Measurements from ENCODE around the gene SLC25A1. TPM values are rescaled to one million over a fixed set of nuclear protein-coding genes. Genes with fewer than 3 reads are reported as not detected.

SLC25A1 gene
- total and polyA plus RNA-seq, 10 of the 15 experiments (the other 5 are each of a cell fraction or from before 2014, with no cell fraction given), result 2.3 to 79.0 (median 30.3) TPM

DNA sequence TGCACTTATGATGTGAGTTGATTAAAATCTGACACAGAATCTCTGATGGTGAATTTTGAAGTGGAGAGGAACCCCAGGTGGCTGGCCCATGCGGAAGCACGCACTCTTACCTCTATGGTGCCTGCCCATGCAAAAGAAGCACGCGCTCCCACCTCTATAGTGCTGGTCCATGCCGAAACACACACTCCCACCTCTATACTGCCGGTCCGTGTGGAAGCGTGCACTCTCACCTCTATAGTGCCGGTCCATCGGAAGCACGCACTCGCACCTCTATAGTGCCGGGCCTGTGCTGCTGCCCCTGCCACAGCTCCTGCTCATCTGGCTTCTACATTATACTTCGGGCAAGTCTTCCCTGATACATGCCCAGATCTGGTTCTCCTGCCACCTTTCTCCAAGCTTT, 36.8 kb upstream of the SLC25A1 start (continued):
- TF ChIP-seq NFXL1 (IDR thresholded peaks at IDR 0.05; ENCODE audit: borderline replicate concordance) (no peak), RELA (IDR thresholded peaks at IDR 0.05; ENCODE audit: borderline replicate concordance, partially characterized antibody) (no peak)

DNA sequence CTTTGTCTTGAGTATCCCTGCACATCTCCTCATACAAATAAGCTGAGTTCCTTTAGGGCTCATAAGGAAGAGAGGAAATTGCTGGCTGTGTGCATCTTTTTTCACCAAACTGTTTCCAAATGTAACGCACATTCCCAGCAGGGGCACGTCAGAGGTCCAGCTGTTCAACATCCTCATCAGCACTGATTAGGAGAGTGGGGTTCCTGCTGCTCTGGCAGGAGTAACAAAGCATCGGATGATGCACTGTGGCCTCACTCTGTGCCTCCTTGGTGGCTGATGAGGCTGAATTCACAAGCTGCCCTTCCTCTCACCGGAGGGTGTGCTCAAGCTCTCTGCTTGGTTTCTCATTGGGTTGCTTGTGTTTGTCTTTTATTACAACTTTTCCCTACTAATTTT, 35.5 kb upstream of the SLC25A1 start:
- ChIA-PET POLR2A (interaction anchor here (0.7 kb wide), 1 partner anchor 179 kb away, joined by 3 read pairs; no protein-coding TSS in a partner anchor), CTCF (no interaction called here), RAD21 (ENCODE audit: unreplicated experiment) (no interaction called here), SMC1A (ENCODE audit: uncharacterized antibody, unreplicated experiment) (no interaction called here)
- Histone ChIP-seq H3K9ac (ENCODE audit: control insufficient read depth, insufficient read depth, low read length) (no peak overlapping the region), H3K4me3 (no peak overlapping the region), H2AFZ (ENCODE audit: control insufficient read depth, low read depth, low read length) (no peak overlapping the region), H3K36me3 (ENCODE audit: control insufficient read depth in 2 of 2, insufficient read depth in 2 of 2, low read length in 1 of 2) (no peaks in the 10 kb centered on the region), H3K4me2 (ENCODE audit: control insufficient read depth, insufficient read depth) (no peak overlapping the region), H3K27me3 (replicated peaks in 1 of 2; ENCODE audit: control insufficient read depth in 2 of 2, insufficient read depth in 2 of 2, low read length in 1 of 2) (peaks cover 0 to 3% of the 10 kb centered on the region in 2 experiments; a peak in 2 of 4 replicates), H4K20me1 (ENCODE audit: control insufficient read depth, insufficient read depth) (no peaks in the 10 kb centered on the region), H3K9me3 (replicated peaks; ENCODE audit: control insufficient read depth, insufficient read depth, low read length) (no peaks in the 10 kb centered on the region), H3K79me2 (ENCODE audit: control insufficient read depth, insufficient read depth, low read length) (no peaks in the 10 kb centered on the region), H3K4me1 (ENCODE audit: control insufficient read depth, insufficient read depth, low read length) (no peaks in the 10 kb centered on the region; the same call in 1 of the 2 replicates), H3K27ac (ENCODE audit: control insufficient read depth, insufficient read depth) (no peak overlapping the region)
- 63% methylated on average over 4 of the region's 4 CpGs for WGBS (ENCODE audit: insufficient coverage, insufficient replicate concordance, low lambda C conversion rate, missing lambda C conversion rate)
- intact Hi-C loops (cut with micrococcal nuclease; ENCODE audit: unreplicated experiment), result loop anchor here (10.0 kb wide), 1 partner anchor 51 kb away; no protein-coding TSS in a partner anchor
- DNase-seq (ENCODE audit: low read depth, low spot score), result no peak
- no peak for ATAC-seq
- BruUV-seq (replicated peaks), result no TSS peak
- no peak for FAIRE-seq
- in situ Hi-C loops (cut with MboI), result no loop called here
- TF ChIP-seq TARDBP (IDR thresholded peaks at IDR 0.05; ENCODE audit: borderline replicate concordance), result no peak
- TF ChIP-seq NR2C1 (IDR thresholded peaks at IDR 0.05), result no peak
- TF ChIP-seq HDGF (IDR thresholded peaks at IDR 0.05), result no peak
- TF ChIP-seq NFIC (IDR thresholded peaks at IDR 0.05; ENCODE audit: low read depth, low read length), result no peak
- TF ChIP-seq, protein P1, sequence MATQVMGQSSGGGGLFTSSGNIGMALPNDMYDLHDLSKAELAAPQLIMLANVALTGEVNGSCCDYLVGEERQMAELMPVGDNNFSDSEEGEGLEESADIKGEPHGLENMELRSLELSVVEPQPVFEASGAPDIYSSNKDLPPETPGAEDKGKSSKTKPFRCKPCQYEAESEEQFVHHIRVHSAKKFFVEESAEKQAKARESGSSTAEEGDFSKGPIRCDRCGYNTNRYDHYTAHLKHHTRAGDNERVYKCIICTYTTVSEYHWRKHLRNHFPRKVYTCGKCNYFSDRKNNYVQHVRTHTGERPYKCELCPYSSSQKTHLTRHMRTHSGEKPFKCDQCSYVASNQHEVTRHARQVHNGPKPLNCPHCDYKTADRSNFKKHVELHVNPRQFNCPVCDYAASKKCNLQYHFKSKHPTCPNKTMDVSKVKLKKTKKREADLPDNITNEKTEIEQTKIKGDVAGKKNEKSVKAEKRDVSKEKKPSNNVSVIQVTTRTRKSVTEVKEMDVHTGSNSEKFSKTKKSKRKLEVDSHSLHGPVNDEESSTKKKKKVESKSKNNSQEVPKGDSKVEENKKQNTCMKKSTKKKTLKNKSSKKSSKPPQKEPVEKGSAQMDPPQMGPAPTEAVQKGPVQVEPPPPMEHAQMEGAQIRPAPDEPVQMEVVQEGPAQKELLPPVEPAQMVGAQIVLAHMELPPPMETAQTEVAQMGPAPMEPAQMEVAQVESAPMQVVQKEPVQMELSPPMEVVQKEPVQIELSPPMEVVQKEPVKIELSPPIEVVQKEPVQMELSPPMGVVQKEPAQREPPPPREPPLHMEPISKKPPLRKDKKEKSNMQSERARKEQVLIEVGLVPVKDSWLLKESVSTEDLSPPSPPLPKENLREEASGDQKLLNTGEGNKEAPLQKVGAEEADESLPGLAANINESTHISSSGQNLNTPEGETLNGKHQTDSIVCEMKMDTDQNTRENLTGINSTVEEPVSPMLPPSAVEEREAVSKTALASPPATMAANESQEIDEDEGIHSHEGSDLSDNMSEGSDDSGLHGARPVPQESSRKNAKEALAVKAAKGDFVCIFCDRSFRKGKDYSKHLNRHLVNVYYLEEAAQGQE (IDR thresholded peaks at IDR 0.05; ENCODE audit: low read depth, low read length), result no peak
- TF ChIP-seq E2F8 (IDR thresholded peaks at IDR 0.05; ENCODE audit: low read depth, partially characterized antibody), result no peak
- TF ChIP-seq RUNX3 (IDR thresholded peaks at IDR 0.05; ENCODE audit: low read length), result no peak
- TF ChIP-seq TCF3 (IDR thresholded peaks at IDR 0.05; ENCODE audit: borderline replicate concordance, insufficient read depth, low read depth, low read length), result no peak
- no peak for TF ChIP-seq ELK1 (IDR thresholded peaks at IDR 0.05; ENCODE audit: low read depth, low read length)
- no peak for TF ChIP-seq NFYA (IDR thresholded peaks at IDR 0.05; ENCODE audit: borderline replicate concordance, low read depth, low read length)
- no peak for TF ChIP-seq PML (IDR thresholded peaks at IDR 0.05; ENCODE audit: low read length)
- TF ChIP-seq HDAC6 (IDR thresholded peaks at IDR 0.05; ENCODE audit: unreplicated experiment), result no peak
- no peak for TF ChIP-seq DPF2 (IDR thresholded peaks at IDR 0.05)
- TF ChIP-seq ATF2 (IDR thresholded peaks at IDR 0.05; ENCODE audit: low read length), result no peak

All from GM12878 (cell line).